ENCODE data around the gene UNC5B.

UNC5B gene

GRCh38 chr10:71276873-71277272 is 64.5 kb downstream of the UNC5B start:
- no peak for FAIRE-seq
- no peak for TF ChIP-seq POU2F2 (IDR thresholded peaks at IDR 0.05; ENCODE audit: low read depth, low read length)
- no peak for TF ChIP-seq TAF1 (IDR thresholded peaks at IDR 0.05; ENCODE audit: low read depth, low read length)
- no peak for TF ChIP-seq POLR2AphosphoS5 (IDR thresholded peaks at IDR 0.05; ENCODE audit: low read depth, low read length)
- no peak for TF ChIP-seq SPI1 (IDR thresholded peaks at IDR 0.05; ENCODE audit: low read depth, low read length)
- no peak for TF ChIP-seq PAX5 (IDR thresholded peaks at IDR 0.05; ENCODE audit: insufficient read depth, low read length, severe bottlenecking)
- TF ChIP-seq POLR2A (IDR thresholded peaks at IDR 0.05; ENCODE audit: low read depth, low read length): no peak
- DNase-seq (ENCODE audit: insufficient read length, low spot score): no peak

GRCh38 chr10:71277914-71278665 is 65.7 kb downstream of the UNC5B start:
- no peak for TF ChIP-seq POLR2A (IDR thresholded peaks at IDR 0.05; ENCODE audit: low read depth, low read length)
- no peak for TF ChIP-seq PAX5 (IDR thresholded peaks at IDR 0.05; ENCODE audit: insufficient read depth, low read length, severe bottlenecking)
- TF ChIP-seq TAF1 (IDR thresholded peaks at IDR 0.05; ENCODE audit: low read depth, low read length): no peak
- no peak for TF ChIP-seq POLR2AphosphoS5 (IDR thresholded peaks at IDR 0.05; ENCODE audit: low read depth, low read length)
- no peak for TF ChIP-seq SPI1 (IDR thresholded peaks at IDR 0.05; ENCODE audit: low read depth, low read length)
- no peak for TF ChIP-seq POU2F2 (IDR thresholded peaks at IDR 0.05; ENCODE audit: low read depth, low read length)
- FAIRE-seq (no peak), DNase-seq (ENCODE audit: insufficient read length, low spot score) (no peak)

- no peak for TF ChIP-seq POLR2A (IDR thresholded peaks at IDR 0.05; ENCODE audit: low read depth, low read length)
- TF ChIP-seq POU2F2 (IDR thresholded peaks at IDR 0.05; ENCODE audit: low read depth, low read length): no peak
- TF ChIP-seq PAX5 (IDR thresholded peaks at IDR 0.05; ENCODE audit: insufficient read depth, low read length, severe bottlenecking): no peak
- TF ChIP-seq SPI1 (IDR thresholded peaks at IDR 0.05; ENCODE audit: low read depth, low read length): no peak
- TF ChIP-seq POLR2AphosphoS5 (IDR thresholded peaks at IDR 0.05; ENCODE audit: low read depth, low read length): no peak
- no peak for TF ChIP-seq TAF1 (IDR thresholded peaks at IDR 0.05; ENCODE audit: low read depth, low read length)
- DNase-seq (ENCODE audit: insufficient read length, low spot score): no peak
- no peak for FAIRE-seq
Measured at GRCh38 chr10:71278691-71279588, 66.6 kb downstream of the UNC5B start.

- TF ChIP-seq POLR2AphosphoS5 (IDR thresholded peaks at IDR 0.05; ENCODE audit: low read depth, low read length): no peak
- no peak for TF ChIP-seq PAX5 (IDR thresholded peaks at IDR 0.05; ENCODE audit: insufficient read depth, low read length, severe bottlenecking)
- no peak for TF ChIP-seq POU2F2 (IDR thresholded peaks at IDR 0.05; ENCODE audit: low read depth, low read length)
- no peak for TF ChIP-seq SPI1 (IDR thresholded peaks at IDR 0.05; ENCODE audit: low read depth, low read length)
- no peak for TF ChIP-seq POLR2A (IDR thresholded peaks at IDR 0.05; ENCODE audit: low read depth, low read length)
- TF ChIP-seq TAF1 (IDR thresholded peaks at IDR 0.05; ENCODE audit: low read depth, low read length): no peak
- DNase-seq (ENCODE audit: insufficient read length, low spot score): no peak
- no peak for FAIRE-seq
Measured at GRCh38 chr10:71279590-71280170, 67.3 kb downstream of the UNC5B start.

GRCh38 chr10:71280216-71280615 is 67.8 kb downstream of the UNC5B start:
- no peak for FAIRE-seq
- TF ChIP-seq SPI1 (IDR thresholded peaks at IDR 0.05; ENCODE audit: low read depth, low read length) (no peak), POLR2AphosphoS5 (IDR thresholded peaks at IDR 0.05; ENCODE audit: low read depth, low read length) (no peak), POU2F2 (IDR thresholded peaks at IDR 0.05; ENCODE audit: low read depth, low read length) (no peak), TAF1 (IDR thresholded peaks at IDR 0.05; ENCODE audit: low read depth, low read length) (no peak), PAX5 (IDR thresholded peaks at IDR 0.05; ENCODE audit: insufficient read depth, low read length, severe bottlenecking) (no peak), POLR2A (IDR thresholded peaks at IDR 0.05; ENCODE audit: low read depth, low read length) (no peak)

GRCh38 chr10:71280825-71281224 is 68.5 kb downstream of the UNC5B start:
- FAIRE-seq (no peak), DNase-seq (ENCODE audit: insufficient read length, low spot score) (no peak)
- TF ChIP-seq PAX5 (IDR thresholded peaks at IDR 0.05; ENCODE audit: insufficient read depth, low read length, severe bottlenecking) (no peak), POU2F2 (IDR thresholded peaks at IDR 0.05; ENCODE audit: low read depth, low read length) (no peak), SPI1 (IDR thresholded peaks at IDR 0.05; ENCODE audit: low read depth, low read length) (no peak), POLR2A (IDR thresholded peaks at IDR 0.05; ENCODE audit: low read depth, low read length) (no peak), POLR2AphosphoS5 (IDR thresholded peaks at IDR 0.05; ENCODE audit: low read depth, low read length) (no peak), TAF1 (IDR thresholded peaks at IDR 0.05; ENCODE audit: low read depth, low read length) (no peak)

More at GRCh38 chr10:71280216-71280615, 67.8 kb downstream of the UNC5B start:
- no peak for DNase-seq (ENCODE audit: insufficient read length, low spot score)

GRCh38 chr10:71281646-71282322 is 69.4 kb downstream of the UNC5B start:
- DNase-seq (ENCODE audit: insufficient read length, low spot score) (no peak), FAIRE-seq (no peak)
- TF ChIP-seq PAX5 (IDR thresholded peaks at IDR 0.05; ENCODE audit: insufficient read depth, low read length, severe bottlenecking): no peak
- no peak for TF ChIP-seq SPI1 (IDR thresholded peaks at IDR 0.05; ENCODE audit: low read depth, low read length)
- TF ChIP-seq POLR2AphosphoS5 (IDR thresholded peaks at IDR 0.05; ENCODE audit: low read depth, low read length): no peak
- TF ChIP-seq POU2F2 (IDR thresholded peaks at IDR 0.05; ENCODE audit: low read depth, low read length): no peak
- no peak for TF ChIP-seq TAF1 (IDR thresholded peaks at IDR 0.05; ENCODE audit: low read depth, low read length)
- no peak for TF ChIP-seq POLR2A (IDR thresholded peaks at IDR 0.05; ENCODE audit: low read depth, low read length)

- TF ChIP-seq POLR2AphosphoS5 (IDR thresholded peaks at IDR 0.05; ENCODE audit: low read depth, low read length) (no peak), SPI1 (IDR thresholded peaks at IDR 0.05; ENCODE audit: low read depth, low read length) (no peak), PAX5 (IDR thresholded peaks at IDR 0.05; ENCODE audit: insufficient read depth, low read length, severe bottlenecking) (no peak), POU2F2 (IDR thresholded peaks at IDR 0.05; ENCODE audit: low read depth, low read length) (no peak), TAF1 (IDR thresholded peaks at IDR 0.05; ENCODE audit: low read depth, low read length) (no peak), POLR2A (IDR thresholded peaks at IDR 0.05; ENCODE audit: low read depth, low read length) (no peak)
- DNase-seq (ENCODE audit: insufficient read length, low spot score): no peak
- FAIRE-seq: no peak
Measured at GRCh38 chr10:71282323-71282680, 69.9 kb downstream of the UNC5B start.
